ENCODE results near the gene EWSR1.
"Not testable (repeated sequence)": the region's sequence is repeated elsewhere in the genome, so short reads cannot be mapped to it uniquely, and the experiment has no call there.

Gene EWSR1, protein sequence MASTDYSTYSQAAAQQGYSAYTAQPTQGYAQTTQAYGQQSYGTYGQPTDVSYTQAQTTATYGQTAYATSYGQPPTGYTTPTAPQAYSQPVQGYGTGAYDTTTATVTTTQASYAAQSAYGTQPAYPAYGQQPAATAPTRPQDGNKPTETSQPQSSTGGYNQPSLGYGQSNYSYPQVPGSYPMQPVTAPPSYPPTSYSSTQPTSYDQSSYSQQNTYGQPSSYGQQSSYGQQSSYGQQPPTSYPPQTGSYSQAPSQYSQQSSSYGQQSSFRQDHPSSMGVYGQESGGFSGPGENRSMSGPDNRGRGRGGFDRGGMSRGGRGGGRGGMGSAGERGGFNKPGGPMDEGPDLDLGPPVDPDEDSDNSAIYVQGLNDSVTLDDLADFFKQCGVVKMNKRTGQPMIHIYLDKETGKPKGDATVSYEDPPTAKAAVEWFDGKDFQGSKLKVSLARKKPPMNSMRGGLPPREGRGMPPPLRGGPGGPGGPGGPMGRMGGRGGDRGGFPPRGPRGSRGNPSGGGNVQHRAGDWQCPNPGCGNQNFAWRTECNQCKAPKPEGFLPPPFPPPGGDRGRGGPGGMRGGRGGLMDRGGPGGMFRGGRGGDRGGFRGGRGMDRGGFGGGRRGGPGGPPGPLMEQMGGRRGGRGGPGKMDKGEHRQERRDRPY

DNA sequence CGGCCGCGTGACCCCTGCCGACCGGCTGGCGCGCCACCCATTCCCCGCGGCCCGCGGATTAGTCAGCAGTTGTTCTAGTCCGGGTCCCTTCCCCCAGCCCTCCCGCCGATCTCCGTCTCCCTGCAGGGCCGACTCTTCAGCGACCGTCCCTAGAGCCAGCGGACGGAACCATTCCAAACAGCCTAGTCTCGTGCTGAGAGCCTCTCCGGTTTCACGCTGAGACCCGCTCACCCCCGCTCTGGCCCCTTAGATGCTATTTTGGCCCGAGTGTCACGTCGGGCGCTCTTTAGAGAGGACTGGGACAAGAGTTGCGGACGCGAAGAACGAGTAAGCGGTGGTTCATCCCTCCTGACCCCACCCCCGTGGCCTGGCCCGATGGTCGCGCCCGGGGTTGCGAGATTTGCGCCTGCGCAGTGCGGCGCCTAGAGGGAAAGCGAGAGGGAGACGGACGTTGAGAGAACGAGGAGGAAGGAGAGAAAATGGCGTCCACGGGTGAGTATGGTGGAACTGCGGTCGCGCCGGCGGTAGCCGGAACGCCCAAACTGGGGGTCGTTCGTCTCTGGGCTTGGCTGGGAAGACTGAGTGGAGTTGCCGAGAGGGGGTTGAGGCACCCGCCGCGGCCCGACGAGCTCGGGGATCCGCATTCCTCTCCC lies at the start of gene EWSR1, which contains the start of gene RHBDD3:
Gene EWSR1, plus strand, starts transcription at position 411 of the 653 bp plus-strand sequence. Its CDS starts 69 bp downstream, at position 480.
Gene RHBDD3, minus strand, starts transcription at position 124 of the 653 bp plus-strand sequence. CDS start 2,355 bp downstream, outside the sequence.
- DNase-seq = peak; percentile 97

DNA sequence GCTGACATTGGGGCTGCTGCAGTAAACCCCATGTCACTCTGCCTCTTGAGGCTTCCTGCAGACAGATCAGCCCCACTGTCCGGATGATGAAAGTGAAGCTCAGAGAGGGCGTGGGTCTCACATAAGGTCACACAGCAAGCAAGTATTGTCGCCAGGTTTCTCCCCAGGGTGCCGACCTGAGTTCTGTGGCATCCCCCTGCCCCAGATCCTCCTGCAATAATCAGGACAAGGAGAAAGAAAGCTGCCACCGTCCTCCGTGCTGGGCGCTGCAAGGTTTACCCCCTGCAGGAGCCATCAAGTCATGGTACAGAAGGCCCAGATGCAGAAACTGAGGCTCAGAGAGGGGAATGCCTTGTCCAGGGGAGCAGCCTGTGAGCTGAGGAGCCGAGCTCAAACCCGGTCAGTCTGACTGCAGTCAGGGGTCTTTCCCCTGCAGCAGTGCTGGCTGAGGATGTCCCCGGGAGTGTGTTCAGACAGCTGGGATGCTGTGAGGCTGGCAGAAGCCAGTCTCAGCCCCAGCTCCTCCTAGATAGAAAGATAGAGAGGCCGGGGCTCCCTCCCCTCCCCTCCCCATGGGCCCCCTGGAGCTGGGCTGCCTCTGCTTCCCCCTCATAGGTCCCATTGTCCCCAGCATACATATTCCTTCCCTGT lies 49.2 kb upstream of the EWSR1 start:
- DNase-seq = no peak

DNA sequence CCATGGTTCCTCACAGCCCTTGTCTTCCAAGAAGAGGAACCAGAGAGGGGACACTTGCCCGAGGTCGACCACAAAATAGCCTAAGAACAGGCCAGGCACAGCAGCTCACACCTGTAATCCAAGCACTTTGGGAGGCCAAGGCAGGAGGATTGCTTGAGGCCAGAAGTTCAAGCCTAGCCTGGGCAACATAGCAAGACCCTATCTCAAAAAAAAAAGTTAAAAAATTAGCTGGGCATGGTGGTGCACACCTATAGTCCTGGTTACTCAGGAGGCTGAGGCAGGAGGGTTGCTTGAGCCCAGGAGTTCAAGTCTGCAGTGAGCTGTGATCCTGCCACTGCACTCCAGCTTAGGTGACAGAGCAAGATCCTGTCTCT lies 48.7 kb upstream of the EWSR1 start:
- not testable (repeated sequence) for DNase-seq

DNA sequence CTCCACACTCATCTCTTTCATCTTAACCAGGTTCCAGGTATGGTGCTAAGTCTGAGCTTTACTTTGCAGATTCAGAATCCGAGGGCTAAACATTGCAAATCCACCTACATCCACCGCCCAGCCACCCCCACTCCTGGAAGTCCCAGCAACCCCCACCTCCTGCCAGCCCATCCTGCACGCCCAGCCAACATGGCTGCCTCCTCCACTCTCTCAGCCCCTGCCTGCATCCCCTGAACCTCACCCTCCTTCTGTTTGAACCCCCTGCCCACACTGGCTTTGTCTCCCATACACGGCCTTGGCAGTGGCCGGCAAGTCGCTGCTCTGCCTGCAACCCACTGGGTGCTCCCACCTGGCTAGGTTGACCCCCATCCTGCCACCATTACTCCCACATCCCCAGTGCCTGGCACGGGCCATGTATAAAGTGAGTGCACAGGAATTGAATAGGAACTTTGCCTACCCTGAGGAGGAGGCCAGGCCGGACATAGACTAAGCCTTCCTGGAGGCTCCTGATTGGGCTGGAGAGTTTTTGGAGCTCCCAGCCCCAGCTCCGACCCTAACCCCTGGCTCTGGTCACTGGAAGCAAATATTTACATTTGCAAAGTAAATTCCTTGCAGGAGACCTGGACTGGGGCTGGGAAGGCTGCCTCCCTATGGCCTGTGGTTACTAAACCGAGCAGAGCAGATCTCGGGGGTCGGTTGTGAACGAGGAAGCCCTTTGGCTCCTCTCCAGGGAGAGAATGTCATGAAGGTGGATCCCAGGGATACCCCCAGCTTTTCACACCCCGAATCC lies 48.0 kb upstream of the EWSR1 start:
- DNase-seq = no peak

DNA sequence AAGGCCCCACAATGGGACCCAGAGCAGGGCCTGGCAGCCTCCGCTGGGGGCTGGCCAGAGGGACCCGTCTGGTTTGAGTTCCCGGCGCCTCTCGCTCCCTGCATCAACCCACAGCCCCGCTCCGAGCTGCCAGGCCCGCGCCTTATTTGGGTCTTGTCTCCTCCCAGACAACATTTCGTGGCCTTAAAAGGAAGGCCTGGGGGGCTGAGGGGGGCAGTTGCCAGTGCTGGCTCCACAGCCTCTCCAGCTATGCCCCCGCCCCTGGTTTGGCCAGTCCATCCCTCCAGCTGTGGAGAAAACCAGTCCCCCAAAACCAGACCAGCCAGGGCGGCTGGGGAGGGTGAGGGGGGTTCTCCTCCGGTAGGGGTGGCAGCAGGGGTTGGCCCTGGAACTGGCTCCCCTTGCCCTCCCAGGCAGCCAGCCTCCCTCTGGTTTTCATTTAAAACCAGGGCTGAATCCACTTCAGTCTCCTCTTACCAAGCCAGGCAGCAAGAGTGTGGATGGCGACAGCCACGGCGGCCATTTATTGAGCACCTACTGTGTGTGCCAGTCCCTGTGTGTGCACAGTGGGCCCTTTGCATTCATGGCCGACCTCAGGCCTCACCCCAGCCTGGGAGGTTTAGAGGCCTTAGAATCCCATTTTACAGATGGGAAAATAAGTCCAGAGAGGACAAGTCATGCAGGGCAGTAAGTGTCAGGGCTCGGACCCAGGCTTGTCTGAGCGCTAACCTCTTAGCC lies 43.8 kb upstream of the EWSR1 start:
- no peak for DNase-seq

DNA sequence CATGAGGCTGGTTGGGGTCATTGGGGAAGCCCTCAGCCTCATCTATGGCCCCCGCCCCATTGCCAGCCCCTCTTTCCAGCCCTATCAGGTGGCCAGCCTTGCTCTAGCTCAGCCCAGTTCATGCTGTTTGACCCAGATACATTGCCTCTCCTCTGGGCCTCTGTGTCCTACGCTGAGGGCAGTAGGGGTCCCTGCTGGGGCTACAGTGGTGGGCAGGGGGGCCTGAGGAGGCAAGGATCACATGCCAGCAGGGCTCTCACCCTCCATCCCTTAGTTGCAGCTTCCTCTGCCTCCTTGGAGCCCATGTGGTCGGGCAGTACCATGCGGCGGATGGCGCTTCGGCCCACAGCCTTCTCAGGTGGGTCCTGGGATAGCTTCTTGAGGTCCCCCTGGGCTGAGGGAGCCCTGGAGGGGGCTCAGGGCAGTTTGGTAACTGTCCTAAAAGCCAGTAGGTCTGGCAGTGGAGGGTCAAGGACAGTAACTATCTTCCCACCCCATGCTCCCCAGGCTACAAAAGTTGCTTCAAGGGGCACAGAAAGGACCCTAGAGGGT lies 43.1 kb upstream of the EWSR1 start:
- DNase-seq = no peak

DNA sequence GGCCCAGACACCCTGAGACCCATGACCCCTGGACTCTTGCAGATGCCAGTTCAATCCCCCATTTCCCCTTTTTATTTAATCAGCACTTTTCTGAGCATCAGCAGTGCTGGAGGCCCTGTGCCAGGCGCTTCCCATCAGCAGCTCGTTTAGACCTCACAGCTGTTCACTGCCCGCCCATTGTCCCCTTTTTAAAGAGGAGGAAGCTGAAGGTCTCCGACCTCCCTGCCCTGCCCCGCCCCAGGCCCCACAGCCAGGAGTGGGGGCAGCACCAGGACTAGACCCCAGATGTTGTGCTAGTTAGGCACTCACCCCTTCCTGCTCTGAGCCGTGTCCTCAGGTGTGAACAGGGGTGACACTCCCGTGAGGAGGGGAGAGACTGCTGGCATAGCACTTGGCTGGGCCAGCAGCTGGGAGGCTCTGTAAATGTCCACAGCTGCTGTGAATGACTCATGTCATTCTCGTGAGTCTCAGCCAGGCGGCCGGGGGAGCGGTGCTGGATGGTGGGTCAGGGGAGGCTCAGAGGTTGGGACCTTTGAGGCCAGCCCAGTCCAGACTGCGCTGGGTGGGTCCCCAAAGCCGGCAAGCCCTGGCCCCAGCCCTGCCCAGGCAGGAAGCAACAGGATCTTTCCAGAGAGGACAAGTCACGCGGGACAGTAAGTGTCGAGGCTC lies 42.5 kb upstream of the EWSR1 start:
- DNase-seq = no peak

DNA sequence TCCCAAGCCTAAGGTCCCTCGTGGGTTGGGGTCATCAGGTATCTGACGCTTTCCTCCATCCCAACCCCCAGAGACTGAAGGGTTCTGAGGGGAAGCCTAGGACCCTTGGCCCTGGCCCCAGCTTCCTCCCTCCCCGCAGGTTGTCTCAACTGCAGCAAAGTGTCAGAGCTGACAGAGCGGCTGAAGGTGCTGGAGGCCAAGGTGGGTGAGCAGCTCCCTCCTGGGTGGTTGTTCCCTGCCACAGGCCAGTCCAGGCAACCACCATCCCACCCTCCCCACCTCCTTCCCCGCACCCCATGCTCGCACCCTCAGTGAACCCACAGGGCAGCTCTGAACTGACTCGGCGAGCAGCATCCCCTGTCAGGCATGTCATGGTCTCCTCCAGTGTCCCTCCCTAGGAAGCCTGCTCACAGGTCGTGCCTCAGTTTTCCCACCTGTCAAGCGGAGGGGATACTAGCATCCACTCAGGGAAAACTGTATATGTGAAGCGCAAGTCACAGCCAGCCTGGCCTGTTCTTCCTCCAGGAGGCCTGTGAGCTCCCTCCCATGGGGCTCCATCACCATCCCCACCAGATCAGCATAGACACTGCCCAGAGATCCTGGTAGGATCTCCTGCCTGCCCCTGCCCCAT lies 41.6 kb upstream of the EWSR1 start:
- DNase-seq = no peak

DNA sequence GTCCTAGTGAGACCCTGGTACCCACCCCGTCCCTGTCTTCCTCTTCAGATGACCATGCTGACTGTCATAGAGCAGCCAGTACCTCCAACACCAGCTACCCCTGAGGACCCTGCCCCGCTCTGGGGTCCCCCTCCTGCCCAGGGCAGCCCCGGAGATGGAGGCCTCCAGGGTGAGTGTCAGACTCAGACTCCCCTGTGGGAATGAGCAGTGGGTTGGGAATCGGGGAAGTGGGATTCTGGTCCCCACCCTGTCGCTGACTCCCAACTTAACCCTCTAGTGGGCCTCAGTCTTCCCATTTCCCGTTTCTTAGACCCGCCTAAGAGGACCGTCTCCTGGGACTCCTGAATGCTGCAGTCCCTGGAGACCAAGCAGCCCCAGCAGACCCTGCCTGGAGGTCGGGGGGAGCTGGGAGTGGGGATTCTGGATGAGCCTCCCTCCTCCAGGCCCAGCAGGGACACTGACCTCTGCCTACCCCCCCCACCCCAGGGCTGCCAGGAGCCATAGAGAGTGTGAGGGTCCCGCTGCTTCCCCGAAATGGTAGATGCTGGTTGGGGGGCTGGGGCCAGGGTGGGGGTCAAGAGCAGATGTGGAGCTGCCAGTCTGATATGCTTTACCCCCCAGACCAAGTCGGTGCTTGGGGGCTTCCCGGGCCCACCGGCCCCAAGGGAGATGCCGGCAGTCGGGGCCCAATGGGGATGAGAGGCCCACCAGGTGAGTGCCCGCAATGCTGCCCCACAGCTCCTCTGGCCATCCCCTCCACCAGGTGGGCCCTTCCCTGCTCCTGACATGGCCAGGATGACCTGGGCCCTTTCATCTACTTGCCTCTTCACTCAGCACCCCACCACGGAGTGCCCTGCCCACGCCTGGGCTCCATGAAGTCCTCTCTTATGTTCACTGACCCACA lies 36.8 kb upstream of the EWSR1 start:
- DNase-seq = no peak

DNA sequence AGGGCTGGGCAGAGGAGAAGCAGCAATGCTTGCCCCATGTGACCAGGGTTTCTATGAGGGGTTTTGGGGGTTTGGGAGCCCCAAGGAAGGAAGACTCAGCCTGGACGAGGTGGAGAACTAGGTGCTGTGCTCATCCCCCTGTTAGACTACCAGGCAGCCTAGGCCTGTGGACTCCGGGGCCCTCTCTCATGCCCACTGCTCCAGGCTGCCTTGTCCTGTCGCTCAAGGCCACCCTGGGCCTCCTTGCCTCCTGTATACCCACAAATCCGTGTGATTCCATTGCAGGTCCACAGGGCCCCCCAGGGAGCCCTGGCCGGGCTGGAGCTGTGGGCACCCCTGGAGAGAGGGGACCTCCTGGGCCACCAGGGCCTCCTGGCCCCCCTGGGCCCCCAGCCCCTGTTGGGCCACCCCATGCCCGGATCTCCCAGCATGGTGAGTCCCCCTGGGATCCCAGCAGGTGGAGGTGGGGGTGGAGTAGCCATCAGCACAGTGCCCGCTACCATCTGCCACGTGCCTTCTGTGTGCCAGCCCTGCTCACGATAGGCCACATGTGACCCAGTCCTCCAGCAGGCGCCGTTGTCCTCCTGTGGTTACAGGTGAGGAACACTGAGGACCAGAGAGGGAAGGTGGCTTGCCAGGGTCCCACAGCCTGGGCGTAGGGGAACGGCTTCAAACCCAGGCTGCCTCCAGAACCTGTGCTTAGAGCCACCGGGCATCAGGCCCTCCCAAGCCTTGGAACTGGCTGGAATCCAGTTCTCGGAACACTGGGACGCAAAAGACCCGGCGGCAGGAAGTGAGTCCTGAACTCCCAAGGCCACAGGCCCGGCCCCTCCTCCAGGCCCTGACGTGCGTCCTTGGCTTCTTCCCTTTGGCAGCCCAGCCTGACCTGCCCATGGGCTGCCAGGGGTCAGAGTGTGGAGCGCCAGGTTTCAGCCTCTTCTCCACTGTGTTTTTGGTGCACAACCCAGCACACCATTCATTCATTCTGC lies 35.8 kb upstream of the EWSR1 start:
- DNase-seq = no peak

DNA sequence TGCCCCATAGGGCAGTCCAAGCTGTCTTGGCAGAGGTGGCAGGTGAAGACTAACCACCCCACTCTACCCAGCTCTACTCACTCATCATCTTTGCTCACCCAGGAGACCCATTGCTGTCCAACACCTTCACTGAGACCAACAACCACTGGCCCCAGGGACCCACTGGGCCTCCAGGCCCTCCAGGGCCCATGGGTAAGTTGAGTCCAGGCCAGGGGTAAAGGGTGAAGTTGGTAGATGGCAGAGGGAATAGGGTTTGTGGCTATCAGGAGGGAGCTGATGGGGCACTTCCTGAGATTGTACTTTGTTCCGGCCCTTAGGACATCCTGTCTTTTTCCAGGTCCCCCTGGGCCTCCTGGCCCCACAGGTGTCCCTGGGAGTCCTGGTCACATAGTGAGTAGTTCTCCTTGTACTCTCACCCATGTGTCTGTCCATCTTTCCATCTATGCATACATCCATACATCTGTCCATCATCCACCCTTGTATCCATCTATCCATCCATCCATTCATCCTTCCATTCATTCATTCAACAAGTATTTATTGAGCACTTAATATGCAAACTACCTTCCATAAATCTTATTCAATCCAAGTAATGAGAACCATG lies 34.7 kb upstream of the EWSR1 start:
- DNase-seq = no peak

DNA sequence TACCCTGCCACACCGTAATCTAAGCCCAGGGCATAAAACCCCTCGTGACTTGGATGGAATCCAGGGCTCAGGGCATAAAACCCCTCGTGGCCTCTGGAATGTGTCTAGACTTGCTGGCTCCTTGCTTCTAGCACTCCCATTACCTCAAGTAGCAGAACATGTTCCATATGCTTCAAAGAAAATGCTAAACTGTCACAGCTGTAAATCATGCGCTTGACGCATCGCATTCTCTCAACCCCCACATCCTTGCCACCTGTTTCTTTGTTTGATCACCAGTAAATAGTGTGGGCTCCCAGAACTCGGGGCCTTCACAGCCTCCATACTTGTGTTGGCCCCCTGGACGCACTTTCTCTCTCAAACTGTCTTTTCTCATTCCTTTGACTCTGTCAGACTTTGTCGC lies 27.6 kb upstream of the EWSR1 start:
- not testable (repeated sequence) for DNase-seq

DNA sequence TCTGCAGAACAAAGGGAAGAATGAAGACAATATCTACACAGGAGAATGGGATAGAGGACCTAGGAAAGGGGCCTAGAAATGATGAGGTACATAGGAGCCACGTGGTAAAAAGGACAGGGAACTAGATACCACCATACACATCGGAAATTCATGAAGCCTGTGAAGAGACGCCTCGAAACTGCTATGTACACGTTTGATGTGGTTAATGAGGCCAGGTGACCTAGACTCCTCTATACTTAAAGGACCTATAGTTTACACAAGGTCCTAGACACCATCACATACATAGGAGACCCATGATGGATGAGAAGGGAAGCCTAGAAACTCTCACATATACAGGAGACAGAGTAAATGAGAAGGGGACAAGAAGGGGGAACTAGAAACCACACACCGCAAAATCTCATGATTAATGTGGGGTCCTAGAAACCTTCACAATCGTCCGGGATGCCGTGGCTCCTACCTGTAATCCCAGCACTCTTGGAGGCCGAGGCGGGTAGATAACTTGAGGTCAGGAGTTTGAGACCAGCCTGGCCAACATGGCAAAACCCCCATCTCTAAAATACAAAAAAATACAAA lies 24.1 kb upstream of the EWSR1 start:
- DNase-seq = no peak

DNA sequence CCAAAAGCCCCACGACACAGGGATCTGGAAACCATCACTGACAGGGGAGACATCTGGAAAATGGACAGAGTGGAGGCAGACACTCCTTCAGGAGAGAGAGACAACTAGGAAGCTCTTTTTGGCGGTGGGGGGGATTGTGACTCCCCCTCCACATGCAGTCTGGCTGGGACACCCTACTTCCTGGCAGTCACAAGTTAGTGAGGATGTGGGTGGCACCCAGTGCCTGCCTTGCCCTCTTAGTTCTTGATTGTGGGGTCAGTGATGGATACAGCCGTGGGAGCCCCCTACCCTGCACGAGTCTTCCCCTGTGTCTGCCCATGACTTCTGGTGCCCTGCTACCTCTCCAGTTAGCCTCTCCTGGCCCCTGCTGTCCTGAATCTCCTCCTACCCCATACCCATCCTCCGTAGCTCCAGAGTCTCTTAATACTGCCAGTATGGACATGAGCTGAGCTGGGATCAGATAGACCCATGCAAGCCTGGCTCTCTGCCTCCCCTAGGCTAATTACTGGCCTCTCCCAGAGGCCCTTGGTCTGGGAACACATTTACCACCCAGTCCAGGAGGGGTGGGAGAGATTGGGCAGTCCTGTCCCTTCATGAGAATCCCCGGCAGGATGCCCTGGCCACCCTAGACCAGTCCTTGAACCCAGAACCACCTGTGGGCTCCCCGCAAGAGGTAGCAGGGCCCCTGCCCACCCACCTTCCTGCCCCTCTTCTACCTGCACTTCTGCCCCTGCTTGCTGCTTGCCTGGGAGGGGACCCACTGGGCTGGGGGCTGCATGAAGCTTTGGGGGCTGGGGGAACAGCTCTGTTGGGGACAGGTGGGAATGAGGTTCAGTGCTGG lies 23.1 kb upstream of the EWSR1 start:
- DNase-seq = no peak

DNA sequence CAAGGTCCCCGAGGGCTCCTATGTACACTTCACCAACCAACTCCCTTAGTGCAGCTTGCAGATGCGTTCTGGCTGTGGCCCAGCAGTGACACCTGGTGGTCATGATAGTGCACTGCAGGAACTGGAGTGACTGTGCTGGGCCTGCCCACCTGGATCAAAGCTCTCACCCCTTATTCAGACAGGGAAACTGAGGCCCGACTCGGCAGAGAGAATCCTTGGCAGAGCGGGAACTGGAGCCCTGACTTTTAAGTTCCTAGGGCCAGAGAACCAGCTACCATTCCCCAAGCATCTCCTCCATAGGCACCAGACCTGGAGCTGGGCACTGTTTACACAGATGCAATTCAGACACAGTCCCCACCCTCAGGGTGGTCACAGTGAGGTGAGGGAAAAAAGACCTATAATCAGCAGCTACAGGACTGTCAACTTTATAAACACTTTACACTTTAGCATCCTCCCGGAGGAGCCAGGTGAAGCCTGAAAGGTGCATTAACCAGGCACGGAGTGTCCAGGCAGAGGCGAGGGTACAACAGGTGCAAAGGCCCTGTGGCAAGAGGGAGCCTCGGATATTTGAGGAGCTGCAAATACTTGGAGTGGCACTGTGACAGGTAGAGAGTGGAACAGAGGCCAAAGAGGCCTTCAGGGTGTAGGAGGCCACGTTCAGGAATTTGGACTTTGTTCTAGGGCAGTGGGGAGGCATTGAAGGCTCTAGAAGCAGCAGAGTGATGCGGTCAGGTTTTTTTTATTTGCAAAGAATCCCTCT lies 22.3 kb upstream of the EWSR1 start:
- peak; percentile 62 for DNase-seq

All from stimulated activated CD4-positive, alpha-beta T cell treated with anti-CD3 and anti-CD28 coated beads, Interleukin-12 subunit alpha, Interleukin-12 subunit beta, amount 100 ng/mL, for 4 hours (primary cell).